Suppressor macrophage (primary cell): Measurements from ENCODE around the gene CAMSAP1.

Experiments
- DNase-seq, 4 experiments: peaks; one replicate each; pipeline ENCODE4 v3.0.0-alpha.2; 2020 to 2022

CAMSAP1 gene

GRCh38 chr9:135788576-135789300, 118.6 kb downstream of the CAMSAP1 start:
- no peak for DNase-seq

- no peak for DNase-seq
Observed at GRCh38 chr9:135787776-135788575, 119.4 kb downstream of the CAMSAP1 start.

- DNase-seq, result no peak
Observed at GRCh38 chr9:135787317-135787716, 120.0 kb downstream of the CAMSAP1 start.

- no peak for DNase-seq
Observed at GRCh38 chr9:135786146-135786690, 121.1 kb downstream of the CAMSAP1 start.

- no peak for DNase-seq
Observed at GRCh38 chr9:135785013-135785575, 122.3 kb downstream of the CAMSAP1 start.

GRCh38 chr9:135783540-135784245, 123.7 kb downstream of the CAMSAP1 start:
- no peak for DNase-seq

GRCh38 chr9:135782946-135783345, 124.4 kb downstream of the CAMSAP1 start:
- no peak for DNase-seq

- no peak for DNase-seq
Observed at GRCh38 chr9:135780626-135781025, 126.7 kb downstream of the CAMSAP1 start.

GRCh38 chr9:135780086-135780485, 127.3 kb downstream of the CAMSAP1 start:
- no peak for DNase-seq

GRCh38 chr9:135779571-135779970, 127.8 kb downstream of the CAMSAP1 start:
- no peak for DNase-seq

- DNase-seq, result no peak
Observed at GRCh38 chr9:135778421-135778820, 128.9 kb downstream of the CAMSAP1 start.

- no peak for DNase-seq
Observed at GRCh38 chr9:135777623-135778177, 129.6 kb downstream of the CAMSAP1 start.

- DNase-seq, result no peak
Observed at GRCh38 chr9:135776893-135777622, 130.3 kb downstream of the CAMSAP1 start.

- no peak for DNase-seq
Observed at GRCh38 chr9:135775911-135776310, 131.4 kb downstream of the CAMSAP1 start.

GRCh38 chr9:135774794-135775525, 132.4 kb downstream of the CAMSAP1 start:
- no peak for DNase-seq

GRCh38 chr9:135774239-135774747, 133.1 kb downstream of the CAMSAP1 start:
- no peak for DNase-seq

- DNase-seq, result no peak
Observed at GRCh38 chr9:135773530-135774238, 133.7 kb downstream of the CAMSAP1 start.

GRCh38 chr9:135772702-135773493, 134.4 kb downstream of the CAMSAP1 start:
- no peak for DNase-seq

GRCh38 chr9:135772056-135772646, 135.2 kb downstream of the CAMSAP1 start:
- DNase-seq, result no peak
